Activated naive CD4-positive, alpha-beta T cell treated with anti-CD3 and anti-CD28 coated beads, Interleukin-2, amount 50 U/mL, for 16 hours (primary cell): ENCODE results near the gene MVD.
"Not testable (repeated sequence)": the region's sequence is repeated elsewhere in the genome, so short reads cannot be mapped to it uniquely, and the experiment has no call there.

Experiments used
- DNase-seq: peaks from one replicate; pipeline ENCODE4 v3.0.0-alpha.2; 2020

The MVD gene

DNA sequence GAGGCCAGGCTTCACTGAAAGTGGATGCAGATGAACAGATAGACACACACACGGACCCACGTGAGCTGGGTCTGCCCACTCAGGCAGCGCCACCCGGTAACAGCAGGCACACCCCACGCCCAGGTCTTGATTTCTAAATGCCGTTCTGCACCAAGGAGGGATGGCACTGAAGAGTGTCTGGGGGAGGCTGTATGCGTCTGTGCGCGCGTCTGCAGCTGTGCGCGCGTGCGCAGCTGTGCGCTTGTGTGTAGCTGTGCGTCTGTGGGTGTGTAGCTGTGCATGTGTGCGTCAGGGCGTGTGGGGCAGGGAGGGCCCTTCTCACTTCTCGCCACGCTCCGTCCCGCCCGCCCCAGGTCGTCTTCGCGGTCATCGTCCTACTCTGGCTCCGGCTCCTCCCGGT, 40.0 kb downstream of the MVD start:
- no peak for DNase-seq

DNA sequence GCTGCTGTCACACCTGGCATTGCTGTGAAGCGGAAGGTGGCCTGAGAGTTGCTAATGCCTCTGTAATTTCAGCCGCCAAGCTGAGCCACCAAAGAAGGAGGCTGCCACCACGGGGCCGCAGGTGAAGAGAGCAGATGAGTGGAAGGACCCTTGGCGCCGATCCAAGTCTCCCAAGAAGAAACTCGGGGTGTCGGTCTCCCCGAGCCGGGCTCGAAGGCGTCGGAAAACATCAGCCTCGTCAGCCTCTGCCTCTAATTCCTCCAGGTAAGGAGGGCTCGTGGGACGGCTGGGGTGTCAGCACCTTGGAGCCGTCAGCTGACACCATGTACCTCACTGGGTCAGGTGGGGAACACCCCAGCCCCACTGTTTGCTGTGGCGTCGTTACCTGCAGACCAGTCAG, 40.8 kb downstream of the MVD start:
- DNase-seq: no peak

GRCh38 chr16:88619859-88620815, 42.8 kb downstream of the MVD start:
- no peak for DNase-seq

- no peak for DNase-seq
Observed at GRCh38 chr16:88618956-88619667, 43.8 kb downstream of the MVD start.

- no peak for DNase-seq
Observed at GRCh38 chr16:88618182-88618955, 44.5 kb downstream of the MVD start.

DNA sequence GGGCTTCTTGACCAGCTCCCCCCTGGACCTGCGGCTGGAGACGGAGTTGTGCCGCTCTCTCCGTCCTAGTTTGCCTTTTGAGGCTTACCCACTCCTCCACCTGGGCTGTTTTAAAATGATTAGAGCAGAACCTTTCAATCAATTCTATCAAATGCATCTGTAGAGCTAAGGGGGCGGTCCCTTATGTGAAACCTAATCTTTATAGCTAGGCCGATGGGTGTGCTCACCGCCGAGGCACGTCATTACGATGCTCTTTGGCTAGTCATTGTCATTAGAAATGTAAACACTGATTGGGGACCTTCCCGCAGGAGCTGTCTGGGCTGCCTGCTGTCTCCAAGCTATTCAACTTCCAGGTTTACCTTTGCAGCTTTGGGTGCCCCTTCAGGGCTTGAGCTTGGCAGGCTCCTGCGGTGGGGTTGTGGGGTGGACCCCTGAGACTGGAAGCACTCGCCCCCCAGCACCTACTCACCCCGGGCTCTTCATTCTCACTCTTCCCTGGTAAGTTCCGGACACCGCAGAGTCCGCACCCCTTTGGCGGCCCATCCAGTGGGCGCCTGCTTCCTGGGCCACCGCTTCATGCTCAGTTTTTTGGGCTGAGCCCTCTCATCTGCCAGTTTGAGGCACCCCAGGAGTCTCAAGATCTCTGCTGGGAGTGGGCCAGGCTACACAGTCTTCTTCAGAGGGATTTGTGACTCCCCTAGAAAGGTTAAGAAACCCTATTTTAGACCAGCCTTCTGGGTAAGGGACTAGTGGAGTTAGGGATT, 45.4 kb downstream of the MVD start:
- DNase-seq: no peak

GRCh38 chr16:88616736-88617135, 46.2 kb downstream of the MVD start:
- no peak for DNase-seq

DNA sequence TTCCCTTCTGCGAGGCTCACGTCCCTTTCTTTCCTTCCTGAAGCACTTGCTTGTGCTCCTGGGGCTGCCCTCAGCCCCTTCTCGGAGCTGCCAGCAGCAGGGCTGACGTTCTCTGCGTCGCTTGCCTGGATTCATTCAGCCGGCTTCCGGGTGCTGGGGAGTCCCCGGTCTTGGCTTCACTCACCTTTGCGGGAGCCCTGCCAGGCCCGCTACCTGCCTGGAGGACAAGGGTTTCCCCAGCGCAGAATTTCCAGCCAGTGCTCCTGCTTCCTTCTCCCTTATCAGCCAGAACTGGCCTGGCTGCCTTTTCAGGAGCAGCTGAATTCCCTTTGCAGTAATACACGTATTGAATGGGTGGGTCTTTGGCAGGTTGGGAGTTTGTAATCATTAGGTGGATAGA, 46.6 kb downstream of the MVD start:
- DNase-seq: no peak

- DNase-seq: no peak
Observed at GRCh38 chr16:88614818-88615580, 47.9 kb downstream of the MVD start.

DNA sequence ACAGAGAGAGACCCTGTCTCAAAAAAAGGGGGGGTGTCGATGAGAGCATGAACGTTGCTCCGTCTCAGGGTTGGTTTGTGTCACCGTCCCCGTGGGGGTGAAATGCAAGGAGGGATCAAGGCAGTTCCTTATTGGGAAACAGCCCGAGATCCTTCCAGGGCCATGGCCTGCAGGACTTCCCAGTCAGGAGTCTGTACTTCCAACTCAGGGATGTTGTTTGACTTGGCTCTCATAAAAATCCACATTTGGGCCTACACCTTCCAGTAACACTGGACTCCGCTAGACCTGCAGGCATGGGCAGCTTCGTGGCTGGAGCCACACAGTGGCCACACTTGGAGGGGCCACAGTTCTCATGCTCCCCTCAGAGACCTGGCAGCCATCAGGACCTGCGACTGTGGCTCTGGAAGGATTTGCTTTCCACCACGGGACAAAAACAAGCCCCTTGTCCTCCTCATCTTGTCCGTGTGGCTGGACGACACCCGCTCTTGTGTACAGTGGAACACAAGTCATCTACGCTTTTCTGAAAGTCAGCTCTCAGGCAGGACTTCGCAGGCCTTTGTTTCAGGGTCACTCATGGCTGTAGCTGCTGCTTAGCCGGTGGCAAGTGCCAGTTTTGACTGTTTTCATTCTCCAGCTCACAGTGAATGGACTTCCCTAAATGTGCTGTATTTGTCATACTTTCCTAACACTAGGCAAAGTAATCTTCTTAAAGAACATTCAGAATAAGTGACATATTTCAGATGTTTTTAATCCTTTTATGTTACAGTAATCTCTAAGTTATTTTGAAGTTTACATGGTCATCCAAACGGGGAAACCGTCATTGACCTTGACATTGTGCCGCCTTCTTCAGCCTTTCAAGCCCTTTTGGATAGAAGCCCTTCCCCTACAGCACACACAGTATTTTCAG, 48.7 kb downstream of the MVD start:
- DNase-seq: no peak

GRCh38 chr16:88613293-88613692, 49.6 kb downstream of the MVD start:
- DNase-seq: no peak

GRCh38 chr16:88610909-88611812, 51.7 kb downstream of the MVD start:
- DNase-seq: no peak

DNA sequence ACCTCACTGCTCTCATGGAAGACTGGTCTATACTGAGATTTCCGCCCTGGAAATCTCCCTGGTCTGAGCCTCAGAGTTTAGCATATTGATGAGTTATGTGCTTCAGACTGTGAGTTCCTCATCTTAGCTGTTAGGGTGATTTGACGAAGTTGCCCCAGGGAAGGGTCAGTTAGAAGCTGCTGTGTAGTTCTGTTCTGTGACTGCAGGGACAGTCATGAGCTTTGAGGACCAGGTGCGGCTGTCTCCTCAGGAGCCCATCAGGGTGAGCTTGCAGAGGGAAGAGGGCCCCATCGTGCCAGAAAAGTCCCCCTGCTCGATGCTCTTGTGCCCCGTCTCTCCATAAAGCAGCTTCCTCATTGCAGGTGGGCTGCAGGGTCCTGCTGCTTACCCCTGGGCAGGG, 52.8 kb downstream of the MVD start:
- no peak for DNase-seq

DNA sequence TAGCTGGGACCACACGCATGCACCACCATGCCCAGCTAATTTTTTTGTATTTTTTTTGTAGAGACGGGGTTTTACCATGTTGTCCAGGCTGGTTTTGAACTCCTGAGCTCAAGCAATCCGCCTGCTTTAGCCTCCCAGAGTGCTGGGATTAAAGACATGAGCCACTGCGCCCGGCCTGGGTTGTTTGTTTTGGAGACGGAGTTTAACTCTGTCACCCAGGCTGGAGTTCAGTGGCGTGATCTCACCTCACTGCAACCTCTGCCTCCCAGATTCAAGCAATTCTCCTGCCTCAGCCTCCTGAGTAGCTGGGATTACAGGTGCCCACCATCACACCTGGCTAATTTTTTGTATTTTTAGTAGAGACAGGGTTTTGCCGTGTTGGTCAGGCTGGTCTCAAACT, 53.5 kb downstream of the MVD start:
- DNase-seq: not testable (repeated sequence)

DNA sequence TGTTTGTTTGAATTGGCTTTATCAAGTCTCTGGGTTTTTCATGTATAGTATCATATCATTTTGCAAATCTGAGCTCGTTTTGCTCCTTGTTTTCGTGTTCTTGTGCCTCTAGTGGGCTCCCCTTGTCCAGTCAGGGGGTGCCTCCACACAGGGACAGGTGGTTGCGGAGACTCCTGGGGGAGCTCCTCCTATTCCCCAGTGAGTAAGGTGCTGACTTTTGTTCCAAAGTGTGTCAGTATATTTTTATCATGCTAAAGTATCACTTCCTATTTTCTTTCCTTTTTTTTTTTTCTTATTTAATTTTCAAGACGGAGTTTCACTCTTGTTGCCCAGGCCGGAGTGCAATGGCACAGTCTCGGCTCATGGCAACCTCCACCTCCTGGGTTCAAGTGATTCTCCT, 54.8 kb downstream of the MVD start:
- DNase-seq: no peak

GRCh38 chr16:88606148-88606757, 56.6 kb downstream of the MVD start:
- DNase-seq: no peak

DNA sequence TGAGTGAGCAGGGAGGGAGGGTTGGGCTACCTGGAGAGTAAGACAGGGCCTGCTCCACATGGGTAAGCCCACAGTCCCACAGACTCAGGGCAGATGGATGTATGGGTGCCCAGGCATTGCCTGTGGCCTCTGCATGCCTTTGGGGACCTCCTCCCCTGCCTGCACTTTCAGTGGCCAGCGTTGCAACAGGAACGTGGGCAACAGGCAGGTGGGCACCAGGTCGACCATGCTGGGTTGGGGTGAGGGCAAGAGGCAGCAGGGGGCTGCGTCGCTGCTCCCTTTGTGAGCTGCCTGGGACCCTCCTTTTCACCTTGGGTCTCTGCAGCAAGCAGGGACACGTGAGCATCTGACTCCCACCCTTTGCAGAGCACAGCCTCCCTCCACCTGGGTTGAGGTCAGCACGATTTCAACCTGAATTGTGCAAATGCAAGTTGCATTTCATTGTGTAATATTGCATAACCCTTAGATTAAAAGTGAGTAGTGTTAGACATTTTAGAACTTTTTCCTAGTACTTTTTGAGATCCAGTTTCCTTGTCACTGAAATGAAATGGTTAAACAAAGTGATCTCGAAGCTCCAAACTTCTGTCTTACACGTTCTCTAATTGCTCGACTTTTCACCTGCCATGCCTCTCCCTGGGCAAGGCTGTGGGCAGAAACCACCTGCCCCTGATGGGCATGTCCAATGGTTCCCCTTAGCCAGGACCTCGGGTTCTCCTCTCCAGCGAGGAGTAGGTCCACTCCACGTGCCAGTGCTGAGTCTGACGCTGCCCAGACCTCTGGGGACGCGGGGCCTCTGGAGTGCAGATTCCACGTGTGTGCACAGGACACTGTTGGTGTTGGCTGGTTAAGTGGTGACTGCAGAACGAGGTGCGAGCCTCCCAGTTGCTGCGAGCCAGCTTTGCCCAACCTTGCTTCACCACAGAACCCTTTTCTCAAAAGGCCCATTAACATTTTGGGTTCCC, 57.4 kb downstream of the MVD start:
- DNase-seq: no peak

GRCh38 chr16:88602091-88602490, 60.8 kb downstream of the MVD start:
- no peak for DNase-seq
